Measurements from ENCODE around the gene SLC12A5.

SLC12A5 gene

DNA sequence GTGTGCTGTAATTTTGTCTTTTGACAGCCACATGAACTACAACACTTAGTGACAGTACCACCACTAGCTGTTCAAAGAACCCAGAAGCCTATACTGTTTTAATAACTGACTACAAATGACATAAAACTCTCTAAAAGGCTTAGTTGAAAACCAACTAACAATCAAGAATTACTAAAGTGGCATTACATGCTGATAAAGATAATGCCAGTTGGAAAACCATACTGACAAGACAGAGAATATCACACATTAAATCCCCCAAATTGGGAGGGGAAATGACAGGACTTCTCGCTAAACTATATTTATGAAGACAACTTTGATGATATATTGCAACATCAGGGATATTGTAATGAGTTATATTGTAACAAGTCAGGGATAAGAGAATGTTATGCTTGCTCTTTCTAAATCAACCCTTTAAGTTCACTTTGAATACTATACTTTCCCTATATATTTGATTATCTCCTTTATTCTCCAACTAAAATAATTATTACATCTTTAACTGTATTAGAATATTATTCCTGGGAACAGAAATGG, 54.6 kb downstream of the SLC12A5 start:
- TF ChIP-seq, protein P1, sequence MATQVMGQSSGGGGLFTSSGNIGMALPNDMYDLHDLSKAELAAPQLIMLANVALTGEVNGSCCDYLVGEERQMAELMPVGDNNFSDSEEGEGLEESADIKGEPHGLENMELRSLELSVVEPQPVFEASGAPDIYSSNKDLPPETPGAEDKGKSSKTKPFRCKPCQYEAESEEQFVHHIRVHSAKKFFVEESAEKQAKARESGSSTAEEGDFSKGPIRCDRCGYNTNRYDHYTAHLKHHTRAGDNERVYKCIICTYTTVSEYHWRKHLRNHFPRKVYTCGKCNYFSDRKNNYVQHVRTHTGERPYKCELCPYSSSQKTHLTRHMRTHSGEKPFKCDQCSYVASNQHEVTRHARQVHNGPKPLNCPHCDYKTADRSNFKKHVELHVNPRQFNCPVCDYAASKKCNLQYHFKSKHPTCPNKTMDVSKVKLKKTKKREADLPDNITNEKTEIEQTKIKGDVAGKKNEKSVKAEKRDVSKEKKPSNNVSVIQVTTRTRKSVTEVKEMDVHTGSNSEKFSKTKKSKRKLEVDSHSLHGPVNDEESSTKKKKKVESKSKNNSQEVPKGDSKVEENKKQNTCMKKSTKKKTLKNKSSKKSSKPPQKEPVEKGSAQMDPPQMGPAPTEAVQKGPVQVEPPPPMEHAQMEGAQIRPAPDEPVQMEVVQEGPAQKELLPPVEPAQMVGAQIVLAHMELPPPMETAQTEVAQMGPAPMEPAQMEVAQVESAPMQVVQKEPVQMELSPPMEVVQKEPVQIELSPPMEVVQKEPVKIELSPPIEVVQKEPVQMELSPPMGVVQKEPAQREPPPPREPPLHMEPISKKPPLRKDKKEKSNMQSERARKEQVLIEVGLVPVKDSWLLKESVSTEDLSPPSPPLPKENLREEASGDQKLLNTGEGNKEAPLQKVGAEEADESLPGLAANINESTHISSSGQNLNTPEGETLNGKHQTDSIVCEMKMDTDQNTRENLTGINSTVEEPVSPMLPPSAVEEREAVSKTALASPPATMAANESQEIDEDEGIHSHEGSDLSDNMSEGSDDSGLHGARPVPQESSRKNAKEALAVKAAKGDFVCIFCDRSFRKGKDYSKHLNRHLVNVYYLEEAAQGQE (IDR thresholded peaks at IDR 0.05; ENCODE audit: insufficient read depth in 1 of 2, low read depth in 2 of 2, low read length in 2 of 2), result no peak
- TF ChIP-seq SIN3A (IDR thresholded peaks at IDR 0.05; ENCODE audit: borderline replicate concordance, insufficient read depth, low read length) (no peak), TAF1 (IDR thresholded peaks at IDR 0.05; ENCODE audit: borderline replicate concordance, insufficient read depth, low read length) (no peak), FOXP2 (optimal IDR thresholded peaks at IDR 0.05; ENCODE audit: borderline replicate concordance, extremely low read depth, extremely low read length, insufficient read depth) (no peak), POLR2AphosphoS5 (IDR thresholded peaks at IDR 0.05; ENCODE audit: low read depth, low read length) (no peak)

DNA sequence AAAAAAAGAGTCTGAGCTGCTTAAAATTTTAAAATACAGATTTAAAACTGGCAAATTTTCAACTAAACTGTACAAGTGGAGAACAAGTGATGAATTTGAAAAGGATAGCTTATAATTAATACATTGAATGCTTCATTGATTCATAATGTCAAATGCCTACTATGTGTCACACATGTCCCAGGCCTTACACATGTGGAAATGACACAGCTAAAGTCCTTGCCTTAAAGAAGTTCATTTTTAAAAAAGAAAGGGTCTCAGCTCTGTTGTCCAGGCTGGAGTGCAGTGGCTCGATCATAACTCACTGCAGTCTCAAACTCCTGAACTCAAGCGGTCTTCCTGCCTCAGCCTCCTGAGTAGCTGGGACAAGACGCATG, 55.8 kb downstream of the SLC12A5 start:
- TF ChIP-seq, protein P1 (IDR thresholded peaks at IDR 0.05; ENCODE audit: insufficient read depth in 1 of 2, low read depth in 2 of 2, low read length in 2 of 2), result no peak
- TF ChIP-seq TAF1 (IDR thresholded peaks at IDR 0.05; ENCODE audit: borderline replicate concordance, insufficient read depth, low read length) (no peak), SIN3A (IDR thresholded peaks at IDR 0.05; ENCODE audit: borderline replicate concordance, insufficient read depth, low read length) (no peak), FOXP2 (optimal IDR thresholded peaks at IDR 0.05; ENCODE audit: borderline replicate concordance, extremely low read depth, extremely low read length, insufficient read depth) (no peak), POLR2AphosphoS5 (IDR thresholded peaks at IDR 0.05; ENCODE audit: low read depth, low read length) (no peak)

- TF ChIP-seq FOXP2 (optimal IDR thresholded peaks at IDR 0.05; ENCODE audit: borderline replicate concordance, extremely low read depth, extremely low read length, insufficient read depth) (no peak), SIN3A (IDR thresholded peaks at IDR 0.05; ENCODE audit: borderline replicate concordance, insufficient read depth, low read length) (no peak), TAF1 (IDR thresholded peaks at IDR 0.05; ENCODE audit: borderline replicate concordance, insufficient read depth, low read length) (no peak), POLR2AphosphoS5 (IDR thresholded peaks at IDR 0.05; ENCODE audit: low read depth, low read length) (no peak)
- TF ChIP-seq, protein P1 (IDR thresholded peaks at IDR 0.05; ENCODE audit: insufficient read depth in 1 of 2, low read depth in 2 of 2, low read length in 2 of 2), result no peak
Measured at GRCh38 chr20:46085179-46085851, 56.3 kb downstream of the SLC12A5 start.

DNA sequence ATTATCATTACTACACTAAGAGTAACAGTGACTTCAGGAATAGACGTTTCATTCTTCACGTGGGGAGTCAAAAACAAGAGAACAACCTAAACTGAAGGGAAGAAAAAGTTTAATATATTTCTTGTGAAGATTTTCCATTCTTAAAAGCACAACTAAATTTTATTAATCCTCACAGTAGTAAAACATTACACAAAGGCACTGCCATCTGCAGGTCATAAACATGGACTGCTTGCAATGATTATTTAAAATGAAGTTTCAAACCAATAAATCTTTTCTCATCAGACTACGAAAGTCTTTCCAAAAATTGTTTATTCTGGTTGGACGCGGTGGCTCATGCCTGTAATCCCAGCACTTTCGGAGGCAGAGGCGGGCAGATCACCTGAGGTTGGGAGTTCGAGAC, 58.1 kb downstream of the SLC12A5 start:
- no peak for TF ChIP-seq SIN3A (IDR thresholded peaks at IDR 0.05; ENCODE audit: borderline replicate concordance, insufficient read depth, low read length)
- TF ChIP-seq TAF1 (IDR thresholded peaks at IDR 0.05; ENCODE audit: borderline replicate concordance, insufficient read depth, low read length), result no peak
- TF ChIP-seq FOXP2 (optimal IDR thresholded peaks at IDR 0.05; ENCODE audit: borderline replicate concordance, extremely low read depth, extremely low read length, insufficient read depth), result no peak
- TF ChIP-seq, protein P1 (IDR thresholded peaks at IDR 0.05; ENCODE audit: insufficient read depth in 1 of 2, low read depth in 2 of 2, low read length in 2 of 2), result no peak
- TF ChIP-seq POLR2AphosphoS5 (IDR thresholded peaks at IDR 0.05; ENCODE audit: low read depth, low read length), result no peak
